Medulla oblongata (tissue), 1 donor: Measurements from ENCODE around the gene MAP3K9.

Source experiments
- DNase-seq: peaks from one replicate; pipeline ENCODE4 v3.0.0-alpha.2; 2015; ENCODE audit errors: extremely low spot score

MAP3K9 gene

DNA sequence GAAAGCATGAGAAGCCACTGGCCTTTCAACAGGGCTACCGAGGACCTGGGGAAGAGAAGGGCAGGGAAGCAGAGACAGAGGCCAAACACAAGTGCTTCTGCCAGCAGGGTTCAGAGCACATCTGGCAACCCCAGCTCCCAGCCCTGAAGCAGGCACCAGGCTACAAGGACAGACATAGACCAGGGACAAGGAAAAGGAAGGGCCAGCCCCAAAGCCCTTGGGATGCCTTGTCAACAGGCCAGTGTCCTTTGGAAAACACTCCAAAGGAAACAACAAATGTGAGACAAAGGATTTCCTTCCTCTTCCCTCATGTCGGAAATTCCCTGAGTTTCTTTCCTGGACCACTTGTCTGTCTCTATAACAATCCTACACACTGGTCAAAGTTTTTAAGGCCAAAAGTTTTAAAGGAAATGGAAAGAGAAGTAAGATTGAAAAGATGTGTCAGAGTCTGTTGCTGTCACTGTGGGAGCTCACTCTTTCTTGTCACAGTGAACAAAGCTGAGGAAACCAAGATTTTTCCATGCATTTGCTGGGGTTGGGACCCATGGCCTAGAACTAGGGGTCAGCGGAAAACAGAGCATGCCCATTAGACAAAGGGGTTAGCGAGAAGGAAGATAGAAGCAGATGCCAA, 108.2 kb downstream of the MAP3K9 start:
- DNase-seq: no peak

DNA sequence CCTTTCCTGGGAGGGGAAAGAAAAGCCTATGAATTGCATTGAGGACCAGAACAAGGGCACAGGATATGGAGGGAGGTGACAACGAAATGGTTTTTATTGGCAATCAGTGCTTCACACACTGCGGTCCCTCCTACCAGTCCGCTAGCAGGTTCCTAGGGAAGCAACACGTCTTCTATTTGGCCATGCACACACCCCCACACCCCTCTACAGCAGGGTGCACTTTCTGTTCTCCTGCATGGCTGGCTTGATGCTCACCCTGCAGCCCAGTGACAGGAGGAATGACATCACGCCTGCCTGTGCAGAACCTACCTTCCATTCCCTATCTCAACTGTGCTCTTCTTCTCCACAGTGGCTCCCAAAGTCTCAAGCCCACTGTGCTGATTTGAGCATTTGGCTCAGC, 109.7 kb downstream of the MAP3K9 start:
- no peak for DNase-seq

DNA sequence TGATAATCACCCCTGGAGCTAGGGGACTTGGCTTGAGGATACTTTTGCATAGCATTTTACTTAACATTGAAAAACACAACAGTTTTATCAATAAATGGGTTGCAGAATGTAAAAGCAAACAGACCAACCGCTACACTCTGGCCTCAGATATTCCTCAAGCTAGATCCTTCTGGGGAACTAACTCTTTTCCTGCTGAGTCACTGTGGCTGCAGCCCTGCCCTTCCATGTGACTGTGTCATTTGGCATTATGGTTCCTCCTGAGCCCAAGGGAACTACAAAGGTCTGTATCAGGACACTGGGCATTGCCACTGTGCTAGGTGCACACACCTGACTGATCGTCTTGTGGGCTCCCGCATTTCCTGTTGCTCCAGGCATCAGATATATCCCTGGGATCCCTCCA, 111.0 kb downstream of the MAP3K9 start:
- DNase-seq: no peak

DNA sequence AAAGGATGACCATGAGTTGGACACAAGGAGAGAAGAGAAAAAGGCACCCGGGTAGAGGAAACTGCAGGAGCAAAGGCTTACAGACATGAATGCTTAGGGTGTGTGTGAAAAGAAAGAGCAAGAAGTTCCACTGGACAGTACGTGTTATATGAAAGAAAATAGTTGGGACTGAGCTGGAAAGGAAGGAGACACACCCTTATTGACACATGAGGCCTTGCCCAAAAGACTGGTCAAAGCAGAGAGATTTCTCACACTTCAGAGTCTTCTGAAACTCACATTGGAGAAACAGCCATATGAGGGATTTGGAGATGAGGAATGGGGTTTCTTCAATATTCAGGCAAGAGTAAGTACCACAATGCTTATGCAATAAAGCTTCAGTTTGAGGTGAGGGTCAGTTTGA, 111.6 kb downstream of the MAP3K9 start:
- DNase-seq: no peak

DNA sequence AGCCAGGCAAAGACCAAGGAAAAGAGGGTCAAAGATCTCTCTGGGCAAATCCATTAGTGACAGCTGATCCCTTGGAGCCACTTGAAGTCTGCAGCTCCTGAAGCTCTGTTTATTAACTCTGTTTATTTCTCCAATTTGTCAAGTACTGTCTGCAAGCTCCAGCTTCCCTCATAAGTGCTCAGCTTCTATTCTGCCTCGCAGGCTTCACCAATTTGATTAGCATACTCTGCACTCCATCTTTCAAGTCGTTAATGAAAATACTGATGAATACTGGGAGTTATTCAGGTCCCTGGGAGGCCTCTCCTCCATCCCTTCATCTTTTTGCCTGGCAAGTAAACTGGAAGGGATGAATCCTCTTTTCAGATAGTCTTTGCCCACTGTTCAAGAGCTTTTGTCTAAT, 113.3 kb downstream of the MAP3K9 start:
- no peak for DNase-seq

DNA sequence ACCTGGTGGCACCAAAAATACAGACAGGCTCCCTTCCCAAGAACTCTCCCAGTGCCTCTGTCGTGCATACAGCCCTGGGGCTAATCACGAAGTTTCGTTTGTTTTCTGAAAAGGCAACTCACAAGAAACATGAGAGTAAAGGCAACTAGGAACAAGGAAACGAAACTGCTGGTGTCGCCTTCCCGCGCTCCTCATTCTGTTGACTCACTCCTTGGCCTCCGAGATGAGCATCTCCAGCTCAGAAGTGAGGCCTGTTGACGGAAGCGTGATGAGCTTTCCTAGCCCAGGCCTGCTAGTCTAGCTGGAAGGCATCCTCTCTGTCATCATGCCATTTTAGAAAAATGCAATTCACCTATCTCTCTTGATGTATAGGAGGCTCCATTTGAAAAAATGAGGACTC, 117.1 kb downstream of the MAP3K9 start:
- peak; percentile 76 for DNase-seq

DNA sequence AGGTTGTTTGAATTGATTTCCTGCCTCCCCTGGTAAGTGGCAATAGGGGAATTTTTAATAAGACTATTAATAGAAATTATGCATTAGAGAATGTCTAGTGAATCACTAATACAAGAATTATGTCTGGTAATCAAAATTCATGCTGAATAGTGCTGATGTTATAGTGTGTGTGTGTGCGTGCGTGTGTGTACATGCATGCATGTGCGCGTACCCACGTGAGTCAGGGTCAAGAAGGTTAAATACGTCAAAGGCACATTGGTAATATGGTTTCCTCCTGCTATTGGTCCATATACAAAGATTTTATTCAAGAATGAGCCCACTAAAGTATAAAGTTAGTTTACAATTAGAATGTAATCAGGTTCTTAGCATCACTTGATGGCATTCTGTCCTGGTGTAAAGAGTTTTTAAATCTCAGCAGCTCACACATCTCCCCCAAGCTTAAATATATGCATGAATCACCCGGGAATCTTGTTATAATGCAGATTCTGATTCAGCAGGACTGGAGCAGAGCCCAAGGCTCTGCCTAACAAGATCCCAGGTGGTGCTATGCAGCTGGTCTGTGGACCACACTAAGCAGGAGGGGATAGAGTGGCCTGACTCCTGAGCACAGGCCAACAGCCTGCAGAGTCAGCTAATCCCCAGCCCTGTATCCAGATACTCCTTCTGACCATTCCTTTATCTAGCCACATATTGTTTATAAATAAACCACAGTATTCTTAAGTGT, 123.7 kb downstream of the MAP3K9 start:
- DNase-seq: no peak

DNA sequence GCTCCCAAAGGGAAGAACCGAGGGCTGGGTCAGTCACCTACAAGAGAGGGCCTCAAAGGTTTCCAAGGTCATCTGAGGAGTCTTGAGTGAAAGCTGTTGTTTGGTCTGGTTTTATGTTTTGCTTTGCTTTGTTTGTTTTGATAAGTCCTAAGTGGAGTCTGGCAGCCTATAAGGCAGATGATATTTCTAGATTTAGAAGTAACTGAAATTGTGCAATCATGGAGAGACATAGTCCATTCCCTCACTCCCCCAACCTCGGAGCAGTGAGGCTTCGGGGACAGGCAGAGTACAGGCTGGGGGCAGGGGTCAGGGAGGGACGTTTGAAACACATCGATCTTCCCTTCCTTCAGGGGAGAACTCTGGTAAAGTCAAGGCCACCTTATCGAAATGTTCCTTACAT, 125.3 kb downstream of the MAP3K9 start:
- DNase-seq: no peak

DNA sequence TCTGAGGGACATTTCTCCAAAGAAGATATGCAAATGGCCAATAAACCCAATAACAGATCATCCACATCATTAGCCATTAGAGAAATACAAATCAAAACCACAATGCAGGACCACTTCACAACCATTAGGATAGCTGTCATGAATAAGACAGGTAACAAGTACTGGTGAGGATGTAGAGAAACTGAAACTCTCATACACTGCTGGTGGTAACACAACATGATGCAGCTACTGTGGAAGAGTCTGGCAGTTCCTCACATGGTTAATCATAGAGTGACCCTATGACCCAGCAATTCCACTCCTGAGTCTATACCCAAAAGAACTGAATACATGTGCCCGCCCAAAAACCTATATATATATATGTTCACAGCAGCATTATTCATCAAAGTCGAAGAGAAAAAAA, 128.6 kb downstream of the MAP3K9 start:
- no peak for DNase-seq

DNA sequence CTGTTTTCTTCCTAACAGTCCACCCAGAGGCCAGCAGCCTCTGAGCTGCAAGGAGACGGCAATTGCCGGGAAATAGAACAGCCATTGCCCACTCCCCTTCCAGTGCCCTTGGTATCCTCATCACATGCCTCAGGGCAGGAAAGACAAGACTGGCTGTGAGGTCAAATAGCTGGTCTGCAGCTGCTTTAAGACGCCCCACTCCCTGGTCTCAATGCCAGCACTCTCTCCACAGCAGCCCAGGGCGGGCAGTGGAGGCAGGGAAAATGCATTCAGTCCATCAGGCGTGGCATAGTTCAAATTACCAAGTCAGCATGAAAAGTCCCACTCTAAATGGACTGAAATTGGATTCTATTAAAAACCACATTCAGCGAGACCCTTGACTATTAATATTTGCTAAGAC, 132.0 kb downstream of the MAP3K9 start:
- DNase-seq: no peak
